ENCODE measurements around the gene DARS1. TPM values are rescaled to one million over a fixed set of nuclear protein-coding genes. Genes with fewer than 3 reads are reported as not detected.
"Not testable (repeated sequence)": the region's sequence is repeated elsewhere in the genome, so short reads cannot be mapped to it uniquely, and the experiment has no call there.

The DARS1 gene
- polyA plus RNA-seq, 3 donors, result 24.4 to 53.0 (median 46.2) TPM

GRCh38 chr2:135890835-135891234, 94.6 kb downstream of the DARS1 start:
- Histone ChIP-seq H3K4me1 (ENCODE audit: control insufficient read depth in 1 of 2, insufficient read depth in 2 of 2, low read length in 2 of 2) (peaks cover 34 to 35% of the 10 kb centered on the region in 2 donors), H3K4me2 (replicated peaks; ENCODE audit: extremely low read depth, low read length, poor library complexity, severe bottlenecking) (no peak overlapping the region), H3K27me3 (ENCODE audit: control insufficient read depth in 2 of 2, insufficient read depth in 2 of 2, low read length in 2 of 2) (no peaks in the 10 kb centered on the region), H3K9me3 (replicated peaks in 1 of 2; ENCODE audit: control insufficient read depth in 1 of 2, insufficient read depth in 1 of 2, low read length in 2 of 2) (peaks cover 0 to 9% of the 10 kb centered on the region in 2 donors), H2AFZ (ENCODE audit: insufficient read depth, low read depth, low read length, poor library complexity, severe bottlenecking) (peak overlapping the region; percentile 13), H3K4me3 (replicated peaks in 1 of 3; ENCODE audit: low read depth in 2 of 3, low read length in 3 of 3) (peak overlapping the region in 1 of 3 experiments; percentile 6), H4K20me1 (ENCODE audit: insufficient read depth, low read length) (no peaks in the 10 kb centered on the region), H3K9ac (ENCODE audit: insufficient read depth, low read length, poor library complexity, severe bottlenecking) (no peak overlapping the region), H3K36me3 (replicated peaks in 1 of 2; ENCODE audit: control insufficient read depth in 1 of 2, insufficient read depth in 2 of 2, low read length in 2 of 2) (no peaks in the 10 kb centered on the region), H3K27ac (ENCODE audit: low read depth in 1 of 2, low read length in 2 of 2) (peak overlapping the region; percentile 17 to 33), H3K79me2 (ENCODE audit: insufficient read depth, low read length) (no peaks in the 10 kb centered on the region)
- Mint-ChIP-seq H3K36me3 (no peaks in the 10 kb centered on the region), H3K27ac (peak overlapping the region; percentile 38 to 94 (median 87)), H3K4me3 (peak overlapping the region in 1 of 2 donors; percentile 28), H3K4me1 (peaks cover 31% of the 10 kb centered on the region), H3K27me3 (ENCODE audit: low read depth in 3 of 3) (peaks cover 0 to 3% (median 2%) of the 10 kb centered on the region in 3 donors), H3K9me3 (peaks cover 3 to 14% (median 8%) of the 10 kb centered on the region in 7 donors)
- no peak for TF ChIP-seq CTCF (IDR thresholded peaks at IDR 0.05)
- 0% methylated on average over 1 of the region's 6 CpGs for WGBS (ENCODE audit: insufficient coverage)
- DNase-seq, result peak; percentile 59 to 74 (median 71)
- intact Hi-C loops (cut with micrococcal nuclease), result no loop called here

GRCh38 chr2:135890149-135890548, 95.3 kb downstream of the DARS1 start:
- Histone ChIP-seq H3K4me1 (ENCODE audit: control insufficient read depth in 1 of 2, insufficient read depth in 2 of 2, low read length in 2 of 2) (peaks cover 34 to 35% of the 10 kb centered on the region in 2 donors), H3K27me3 (ENCODE audit: control insufficient read depth in 2 of 2, insufficient read depth in 2 of 2, low read length in 2 of 2) (no peaks in the 10 kb centered on the region), H3K4me3 (replicated peaks in 1 of 3; ENCODE audit: low read depth in 2 of 3, low read length in 3 of 3) (no peak overlapping the region), H3K27ac (ENCODE audit: low read depth in 1 of 2, low read length in 2 of 2) (peak overlapping the region in 1 of 2 donors; percentile 17), H3K4me2 (replicated peaks; ENCODE audit: extremely low read depth, low read length, poor library complexity, severe bottlenecking) (no peak overlapping the region), H4K20me1 (ENCODE audit: insufficient read depth, low read length) (no peaks in the 10 kb centered on the region), H3K9ac (ENCODE audit: insufficient read depth, low read length, poor library complexity, severe bottlenecking) (no peak overlapping the region), H3K36me3 (replicated peaks in 1 of 2; ENCODE audit: control insufficient read depth in 1 of 2, insufficient read depth in 2 of 2, low read length in 2 of 2) (no peaks in the 10 kb centered on the region), H2AFZ (ENCODE audit: insufficient read depth, low read depth, low read length, poor library complexity, severe bottlenecking) (no peak overlapping the region), H3K79me2 (ENCODE audit: insufficient read depth, low read length) (no peaks in the 10 kb centered on the region), H3K9me3 (replicated peaks in 1 of 2; ENCODE audit: control insufficient read depth in 1 of 2, insufficient read depth in 1 of 2, low read length in 2 of 2) (peaks cover 0 to 9% of the 10 kb centered on the region in 2 donors)
- WGBS (ENCODE audit: insufficient coverage), result 92% methylated on average over 2 of the region's 4 CpGs
- no peak for TF ChIP-seq CTCF (IDR thresholded peaks at IDR 0.05)
- H3K9me3 Mint-ChIP-seq, result peaks cover 3 to 14% (median 8%) of the 10 kb centered on the region in 7 donors
- H3K4me1 Mint-ChIP-seq, result peaks cover 31% of the 10 kb centered on the region
- H3K36me3 Mint-ChIP-seq, result no peaks in the 10 kb centered on the region
- intact Hi-C loops (cut with micrococcal nuclease), result no loop called here
- peaks cover 0 to 3% (median 2%) of the 10 kb centered on the region in 3 donors for H3K27me3 Mint-ChIP-seq (ENCODE audit: low read depth in 3 of 3)
- no peak for DNase-seq
- H3K27ac Mint-ChIP-seq, result peak overlapping the region in 3 of 7 donors; percentile 30 to 88 (median 71)
- no peak overlapping the region for H3K4me3 Mint-ChIP-seq

- DNase-seq; H4K20me1 ChIP-seq (ENCODE audit: insufficient read depth, low read length): not testable (repeated sequence)
These were observed 96.8 kb downstream of the DARS1 start for GRCh38 chr2:135888587-135888986.

More at GRCh38 chr2:135888587-135888986, 96.8 kb downstream of the DARS1 start:
- not testable (repeated sequence) for H3K9ac ChIP-seq (ENCODE audit: insufficient read depth, low read length, poor library complexity, severe bottlenecking); H3K27ac Mint-ChIP-seq; H3K36me3 Mint-ChIP-seq; H3K9me3 ChIP-seq (replicated peaks in 1 of 2; ENCODE audit: control insufficient read depth in 1 of 2, insufficient read depth in 1 of 2, low read length in 2 of 2); H3K27me3 ChIP-seq (ENCODE audit: control insufficient read depth in 2 of 2, insufficient read depth in 2 of 2, low read length in 2 of 2); H3K27ac ChIP-seq (ENCODE audit: low read depth in 1 of 2, low read length in 2 of 2); H3K4me2 ChIP-seq (replicated peaks; ENCODE audit: extremely low read depth, low read length, poor library complexity, severe bottlenecking); H2AFZ ChIP-seq (ENCODE audit: insufficient read depth, low read depth, low read length, poor library complexity, severe bottlenecking); H3K4me3 Mint-ChIP-seq; H3K36me3 ChIP-seq (replicated peaks in 1 of 2; ENCODE audit: control insufficient read depth in 1 of 2, insufficient read depth in 2 of 2, low read length in 2 of 2); H3K27me3 Mint-ChIP-seq (ENCODE audit: low read depth in 3 of 3); H3K4me3 ChIP-seq (replicated peaks in 1 of 3; ENCODE audit: low read depth in 2 of 3, low read length in 3 of 3); H3K79me2 ChIP-seq (ENCODE audit: insufficient read depth, low read length)
- intact Hi-C loops (cut with micrococcal nuclease), result loop anchor here in 1 of 2 donors (10.0 kb wide), 1 partner anchor 144 kb away; the partner anchor contains the start of gene UBXN4
- Mint-ChIP-seq H3K4me1 (peaks cover 28% of the 10 kb centered on the region), H3K9me3 (peaks cover 3 to 14% (median 8%) of the 10 kb centered on the region in 7 donors)
- WGBS (ENCODE audit: insufficient coverage), result 97% methylated on average over 4 of the region's 5 CpGs
- H3K4me1 ChIP-seq (ENCODE audit: control insufficient read depth in 1 of 2, insufficient read depth in 2 of 2, low read length in 2 of 2), result peaks cover 30 to 31% of the 10 kb centered on the region in 2 donors
